Measurements from ENCODE around the gene SDHAF2. TPM values are rescaled to one million over a fixed set of nuclear protein-coding genes. Genes with fewer than 3 reads are reported as not detected.
"Not testable (repeated sequence)": the region's sequence is repeated elsewhere in the genome, so short reads cannot be mapped to it uniquely, and the experiment has no call there.

Gene SDHAF2
- total RNA-seq, 1 experiment from 2014 or later = 34.0 TPM

DNA sequence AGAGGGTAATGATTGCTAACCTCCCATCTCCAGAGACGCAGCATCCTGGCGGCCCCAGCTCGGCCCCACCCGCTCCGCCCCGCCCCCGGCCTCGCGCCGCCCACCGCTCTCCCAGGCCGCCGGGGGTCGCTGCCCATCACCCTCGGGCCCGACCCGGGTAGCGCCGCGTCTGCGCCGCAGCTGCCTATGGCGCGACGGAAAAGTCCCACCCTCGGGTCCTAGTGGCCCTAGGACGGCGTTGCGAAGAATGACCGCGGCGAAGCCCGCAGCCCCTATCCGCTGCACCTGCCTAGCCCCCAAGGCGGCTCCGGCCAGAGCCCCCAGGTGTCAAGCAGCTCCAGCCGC lies 606 bp upstream of the SDHAF2 start:
- Histone ChIP-seq H4K20me1 (ENCODE audit: insufficient read depth) (no peaks in the 10 kb centered on the region; the same call in 1 of the 2 replicates), H3K4me3 (replicated peaks in 1 of 2; ENCODE audit: low read depth in 1 of 2, low read length in 2 of 2) (peak overlapping the region; percentile 84 to 92), H3K9me3 (ENCODE audit: control insufficient read depth in 1 of 2, insufficient read depth in 1 of 2, low read depth in 1 of 2, low read length in 2 of 2) (no peaks in the 10 kb centered on the region), H2AFZ (ENCODE audit: low read depth, low read length, poor library complexity, severe bottlenecking) (no peak overlapping the region), H3K27me3 (ENCODE audit: insufficient read depth, low read length) (no peaks in the 10 kb centered on the region), H3K9ac (ENCODE audit: low read length) (peak overlapping the region; percentile 94), H3K9me2 (ENCODE audit: insufficient read depth) (no peaks in the 10 kb centered on the region), H3K79me2 (ENCODE audit: insufficient read depth, low read length) (peaks cover 95% of the 10 kb centered on the region), H3K4me2 (ENCODE audit: low read length) (peak overlapping the region; percentile 87), H3K27ac (ENCODE audit: low read depth, low read length) (peak overlapping the region; percentile 96), H3K36me3 (ENCODE audit: control insufficient read depth in 1 of 2, insufficient read depth in 2 of 2, low read length in 2 of 2) (peaks cover 36 to 39% of the 10 kb centered on the region in 2 experiments), H3K4me1 (ENCODE audit: control insufficient read depth in 1 of 2, insufficient read depth in 2 of 2, low read length in 2 of 2) (peaks cover 10 to 20% of the 10 kb centered on the region in 2 experiments)
- ChIA-PET CTCF (interaction anchor here (0.6 to 1.8 kb wide), 6 partner anchors 17 to 198 kb away, joined by 3 to 9 read pairs (median 3); no protein-coding TSS in a partner anchor), RAD21 (ENCODE audit: low non-redundant PET in 1 of 2, low total read pairs in 2 of 2, uncharacterized antibody in 2 of 2, unreplicated experiment in 2 of 2) (interaction anchor here (0.5 to 0.7 kb wide), 2 partner anchors 37 to 209 kb away, joined by 3 to 4 read pairs; partner anchors contain the start of gene TMEM216 (in 1 of the 2)), POLR2A (interaction anchor here (0.8 to 1.9 kb wide), 9 partner anchors 9 to 95 kb away, joined by 3 to 7 read pairs (median 4); partner anchors contain the start of genes CYB561A3 and TMEM138)
- TF ChIP-seq POLR2AphosphoS5 (IDR thresholded peaks at IDR 0.05; ENCODE audit: low read depth, low read length) (peak; percentile 38; the same call in 1 of the 2 replicates), EGR1 (IDR thresholded peaks at IDR 0.05; ENCODE audit: low read depth) (no peak)
- TF ChIP-seq, protein P1, sequence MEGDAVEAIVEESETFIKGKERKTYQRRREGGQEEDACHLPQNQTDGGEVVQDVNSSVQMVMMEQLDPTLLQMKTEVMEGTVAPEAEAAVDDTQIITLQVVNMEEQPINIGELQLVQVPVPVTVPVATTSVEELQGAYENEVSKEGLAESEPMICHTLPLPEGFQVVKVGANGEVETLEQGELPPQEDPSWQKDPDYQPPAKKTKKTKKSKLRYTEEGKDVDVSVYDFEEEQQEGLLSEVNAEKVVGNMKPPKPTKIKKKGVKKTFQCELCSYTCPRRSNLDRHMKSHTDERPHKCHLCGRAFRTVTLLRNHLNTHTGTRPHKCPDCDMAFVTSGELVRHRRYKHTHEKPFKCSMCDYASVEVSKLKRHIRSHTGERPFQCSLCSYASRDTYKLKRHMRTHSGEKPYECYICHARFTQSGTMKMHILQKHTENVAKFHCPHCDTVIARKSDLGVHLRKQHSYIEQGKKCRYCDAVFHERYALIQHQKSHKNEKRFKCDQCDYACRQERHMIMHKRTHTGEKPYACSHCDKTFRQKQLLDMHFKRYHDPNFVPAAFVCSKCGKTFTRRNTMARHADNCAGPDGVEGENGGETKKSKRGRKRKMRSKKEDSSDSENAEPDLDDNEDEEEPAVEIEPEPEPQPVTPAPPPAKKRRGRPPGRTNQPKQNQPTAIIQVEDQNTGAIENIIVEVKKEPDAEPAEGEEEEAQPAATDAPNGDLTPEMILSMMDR (IDR thresholded peaks at IDR 0.05 in 2 of 3, conservative IDR thresholded peaks at IDR 0.05 in 1 of 3; ENCODE audit: borderline replicate concordance in 1 of 3, insufficient read depth in 1 of 3, low read depth in 2 of 3, low read length in 2 of 3) = peak in 1 of 3 experiments; percentile 33; a peak in 1 of 6 replicates
- no TSS peak for BruUV-seq (replicated peaks)
- ATAC-seq = peak; percentile 76
- intact Hi-C loops (cut with micrococcal nuclease) = no loop called here
- peak; percentile 15 for DNase-seq (ENCODE audit: low read depth, low spot score)

DNA sequence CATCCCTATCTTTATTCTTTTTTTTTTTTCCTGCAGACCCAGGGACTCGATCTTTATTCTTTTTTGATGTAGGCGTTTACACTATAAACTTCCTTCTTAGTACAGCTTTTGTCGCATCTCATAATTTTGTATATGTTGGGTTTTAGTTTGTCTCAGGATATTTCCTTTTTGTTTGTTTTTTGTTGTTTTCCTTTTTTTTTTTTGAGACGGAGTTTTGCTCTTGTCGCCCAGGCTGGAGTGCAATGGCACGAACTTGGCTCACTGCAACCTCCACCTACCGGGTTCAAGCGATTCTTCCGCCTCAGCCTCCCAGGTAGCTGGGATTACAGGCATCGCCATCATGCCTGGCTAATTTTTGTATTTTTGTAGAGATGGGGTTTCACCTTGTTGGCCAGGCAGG lies 915 bp downstream of the SDHAF2 start:
- ATAC-seq; H3K9me3 ChIP-seq (ENCODE audit: control insufficient read depth in 1 of 2, insufficient read depth in 1 of 2, low read depth in 1 of 2, low read length in 2 of 2); H4K20me1 ChIP-seq (ENCODE audit: insufficient read depth); H3K9me2 ChIP-seq (ENCODE audit: insufficient read depth); POLR2A ChIA-PET; intact Hi-C loops (cut with micrococcal nuclease); DNase-seq (ENCODE audit: low read depth, low spot score); H3K27me3 ChIP-seq (ENCODE audit: insufficient read depth, low read length); H2AFZ ChIP-seq (ENCODE audit: low read depth, low read length, poor library complexity, severe bottlenecking); BruUV-seq (replicated peaks); RAD21 ChIA-PET (ENCODE audit: low non-redundant PET in 1 of 2, low total read pairs in 2 of 2, uncharacterized antibody in 2 of 2, unreplicated experiment in 2 of 2): not testable (repeated sequence)
- peaks cover 24 to 26% of the 10 kb centered on the region in 2 experiments for H3K36me3 ChIP-seq (ENCODE audit: control insufficient read depth in 1 of 2, insufficient read depth in 2 of 2, low read length in 2 of 2)
- CTCF ChIA-PET = interaction anchor here (1.6 to 1.8 kb wide), 2 partner anchors 16 to 86 kb away, joined by 4 to 9 read pairs; no protein-coding TSS in a partner anchor
- H3K9ac ChIP-seq (ENCODE audit: low read length) = peak overlapping the region; percentile 94
- H3K27ac ChIP-seq (ENCODE audit: low read depth, low read length) = peak overlapping the region; percentile 96; the same call in 1 of the 2 replicates
- H3K4me3 ChIP-seq (replicated peaks in 1 of 2; ENCODE audit: low read depth in 1 of 2, low read length in 2 of 2) = peak overlapping the region; percentile 92 to 100
- peaks cover 10 to 25% of the 10 kb centered on the region in 2 experiments for H3K4me1 ChIP-seq (ENCODE audit: control insufficient read depth in 1 of 2, insufficient read depth in 2 of 2, low read length in 2 of 2)
- peaks cover 94% of the 10 kb centered on the region for H3K79me2 ChIP-seq (ENCODE audit: insufficient read depth, low read length)
- H3K4me2 ChIP-seq (ENCODE audit: low read length) = peak overlapping the region; percentile 87
